Fibroblast of the aortic adventitia (primary cell): Measurements from ENCODE around the gene TMPRSS2. TPM values are rescaled to one million over a fixed set of nuclear protein-coding genes. Genes with fewer than 3 reads are reported as not detected.

ENCODE experiments used
- DNase-seq: peaks from one replicate; pipeline ENCODE4 v3.0.0-alpha.2; 2010; ENCODE audit warnings: low read depth
- H3K4me3 ChIP-seq: 2 replicates; pipeline ENCODE4 v1.5.1; 2011; ENCODE audit warnings: low read depth, mild to moderate bottlenecking, control low read depth, low read length, moderate library complexity
- CTCF ChIP-seq: IDR thresholded peaks from 2 replicates; pipeline ENCODE4 v1.5.1; 2011; ENCODE audit warnings: mild to moderate bottlenecking, low read length, control low read depth, inconsistent platforms; ENCODE audit not compliant: insufficient read depth
- total RNA-seq: library from RNA; depleted of rRNA; stranded (reverse); fragments of >200 nt; gene quantifications from 2 replicates; pipeline ENCODE4 v1.2.3, GENCODE V29; 2012; ENCODE audit warnings: low replicate concordance

TMPRSS2 gene
- total RNA-seq, 1 donor, result not detected

DNA sequence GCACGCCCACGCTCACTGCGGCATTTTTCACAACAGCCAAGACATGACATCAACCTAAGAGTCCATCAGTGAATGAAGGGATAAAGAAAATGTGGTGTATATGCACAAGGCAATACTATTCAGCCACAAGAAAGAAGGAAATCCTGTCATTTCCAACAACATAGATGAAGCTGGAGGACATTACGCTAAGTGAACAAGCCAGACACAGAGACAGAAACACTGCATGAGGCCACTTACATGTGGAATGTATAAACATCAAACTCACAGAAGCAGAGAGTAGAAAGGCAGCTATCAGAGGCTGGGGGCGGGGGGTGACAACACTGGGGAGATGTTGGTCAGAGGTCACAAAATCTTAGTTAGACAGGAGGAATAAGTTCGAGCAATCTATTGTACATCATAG lies 20.9 kb downstream of the TMPRSS2 start:
- no peak overlapping the region for H3K4me3 ChIP-seq
- no peak for DNase-seq
- no peak for TF ChIP-seq CTCF

DNA sequence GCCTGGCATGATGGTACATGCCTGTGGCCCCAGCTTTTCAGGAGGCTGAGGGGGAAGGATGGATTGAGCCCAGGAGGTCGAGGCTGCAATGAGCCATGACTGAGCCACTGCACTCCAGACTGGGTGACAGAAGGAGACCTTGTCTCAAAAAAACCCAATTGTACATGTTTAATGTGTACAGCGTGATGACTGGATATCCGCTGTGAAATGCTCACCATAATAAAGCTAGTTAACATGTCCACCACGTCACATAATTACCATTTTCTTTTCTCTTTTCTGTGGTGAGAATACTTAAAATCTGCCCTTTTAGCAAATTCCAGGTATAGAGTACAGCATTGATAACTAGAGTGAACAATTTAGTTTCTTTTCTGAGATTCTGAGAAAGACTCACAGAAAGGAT lies 24.0 kb downstream of the TMPRSS2 start:
- H3K4me3 ChIP-seq, result no peak overlapping the region
- no peak for TF ChIP-seq CTCF
- DNase-seq, result no peak

GRCh38 chr21:41483415-41483814 lies 24.5 kb downstream of the TMPRSS2 start:
- DNase-seq, result no peak
- no peak for TF ChIP-seq CTCF
- no peak overlapping the region for H3K4me3 ChIP-seq

DNA sequence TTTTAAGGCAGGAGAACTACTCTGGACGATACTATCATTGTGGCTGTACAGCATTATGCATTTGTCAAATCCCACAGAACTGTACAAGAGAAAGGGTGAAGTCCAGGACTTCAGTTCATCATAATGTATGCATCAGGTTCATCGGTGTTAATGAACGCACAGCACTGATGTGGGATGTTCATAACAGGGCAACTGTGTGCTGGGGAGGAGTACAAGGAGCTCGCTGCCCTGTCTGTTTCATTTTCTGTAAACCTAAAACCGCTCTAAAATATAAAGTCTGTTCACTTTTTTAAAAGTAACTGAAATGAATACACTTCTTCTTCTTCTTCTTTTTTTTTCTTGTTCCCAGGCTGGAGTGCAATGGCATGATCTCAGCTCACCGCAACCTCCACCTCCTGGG lies 25.0 kb downstream of the TMPRSS2 start:
- H3K4me3 ChIP-seq, result no peak overlapping the region
- no peak for DNase-seq
- TF ChIP-seq CTCF, result no peak

DNA sequence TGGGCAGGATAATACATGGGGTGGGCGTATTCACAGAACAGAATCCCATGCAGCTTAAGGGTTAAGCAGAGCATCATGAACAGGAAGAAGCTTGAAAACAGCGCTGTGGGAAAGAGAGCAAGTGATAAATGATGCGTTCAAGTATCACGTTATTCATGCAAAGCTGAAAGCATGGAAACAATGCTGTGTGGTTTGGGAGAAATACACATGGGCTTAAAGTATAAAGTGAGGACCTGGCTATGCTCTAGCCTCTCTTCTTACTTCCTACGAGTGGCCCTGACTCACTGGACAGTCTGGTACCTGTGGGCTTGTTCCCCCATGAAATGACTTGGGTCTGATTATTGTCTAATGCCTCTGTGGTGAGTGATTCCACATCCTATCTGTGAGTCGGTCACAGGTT lies 25.7 kb downstream of the TMPRSS2 start:
- no peak for TF ChIP-seq CTCF
- DNase-seq, result peak; percentile 18

GRCh38 chr21:41481191-41481590 lies 26.8 kb downstream of the TMPRSS2 start:
- no peak for TF ChIP-seq CTCF
- peak; percentile 15 for DNase-seq
- no peak overlapping the region for H3K4me3 ChIP-seq

More for the DNA sequence above, 25.7 kb downstream of the TMPRSS2 start:
- H3K4me3 ChIP-seq, result no peak overlapping the region

- H3K4me3 ChIP-seq, result no peak overlapping the region
- DNase-seq, result no peak
- no peak for TF ChIP-seq CTCF
These were observed 27.8 kb downstream of the TMPRSS2 start for GRCh38 chr21:41480086-41480690.
